ENCODE measurements around the gene KRT85.
A peak's percentile ranks its signal among the peaks of the same experiment; 100 is the strongest.
"Not testable (repeated sequence)": the region's sequence is repeated elsewhere in the genome, so short reads cannot be mapped to it uniquely, and the experiment has no call there.

KRT85 gene

GRCh38 chr12:52317468-52318052 is 49.7 kb downstream of the KRT85 start:
- H3K4me3 ChIP-seq (ENCODE audit: low read depth, low read length): no peak overlapping the region

GRCh38 chr12:52316701-52317100 is 50.6 kb downstream of the KRT85 start:
- H3K9ac ChIP-seq (ENCODE audit: low read length): no peak overlapping the region
- H4K8ac ChIP-seq (ENCODE audit: low read depth, low read length): no peak overlapping the region
- no peak overlapping the region for H4K12ac ChIP-seq (ENCODE audit: low read depth, low read length)
- no peak overlapping the region for H4K91ac ChIP-seq (ENCODE audit: low read depth, low read length)
- H2BK120ac ChIP-seq (ENCODE audit: insufficient read depth, low read length, poor library complexity): no peak overlapping the region
- H3K23ac ChIP-seq (ENCODE audit: low read length): no peak overlapping the region
- no CpG with 5 or more reads among the region's 11 CpGs for WGBS (ENCODE audit: extremely low coverage, insufficient coverage, insufficient read length)
- no peaks in the 10 kb centered on the region for H3K79me2 ChIP-seq (ENCODE audit: control insufficient read depth, insufficient read depth, low read length, poor library complexity)
- DNase-seq: peak in 1 of 2 donors; percentile 21
- no peaks in the 10 kb centered on the region for H3K27me3 ChIP-seq (ENCODE audit: insufficient read depth, low read length)
- H3K14ac ChIP-seq (ENCODE audit: low read length): no peak overlapping the region
- H3K79me1 ChIP-seq (ENCODE audit: low read length): no peaks in the 10 kb centered on the region
- no peak overlapping the region for H2AFZ ChIP-seq (ENCODE audit: insufficient read depth, low read length, poor library complexity)
- no peak overlapping the region for H3K4ac ChIP-seq (ENCODE audit: low read depth, low read length)
- H3K4me2 ChIP-seq (ENCODE audit: low read length): no peak overlapping the region
- no peaks in the 10 kb centered on the region for H3K36me3 ChIP-seq (ENCODE audit: control insufficient read depth in 1 of 2, insufficient read depth in 2 of 2, low read length in 2 of 2)
- H3K4me3 ChIP-seq (ENCODE audit: low read depth, low read length): no peak overlapping the region
- H2AK5ac ChIP-seq (ENCODE audit: low read length): no peak overlapping the region
- H2BK12ac ChIP-seq (ENCODE audit: low read length): no peak overlapping the region
- no peak overlapping the region for H2BK5ac ChIP-seq (ENCODE audit: low read depth, low read length, poor library complexity)
- no peak overlapping the region for H3K27ac ChIP-seq (ENCODE audit: low read depth, low read length)
- H3K18ac ChIP-seq (ENCODE audit: low read length): no peak overlapping the region
- no peaks in the 10 kb centered on the region for H3K9me3 ChIP-seq (ENCODE audit: insufficient read depth, low read depth, low read length)
- H3K4me1 ChIP-seq (ENCODE audit: control insufficient read depth in 1 of 2, insufficient read depth in 2 of 2, low read length in 2 of 2): no peaks in the 10 kb centered on the region

More at GRCh38 chr12:52317468-52318052, 49.7 kb downstream of the KRT85 start:
- no peak overlapping the region for H2AFZ ChIP-seq (ENCODE audit: insufficient read depth, low read length, poor library complexity)
- H3K79me1 ChIP-seq (ENCODE audit: low read length): no peaks in the 10 kb centered on the region
- no peak overlapping the region for H3K18ac ChIP-seq (ENCODE audit: low read length)
- no peaks in the 10 kb centered on the region for H3K79me2 ChIP-seq (ENCODE audit: control insufficient read depth, insufficient read depth, low read length, poor library complexity)
- H3K4me2 ChIP-seq (ENCODE audit: low read length): no peak overlapping the region
- H3K9me3 ChIP-seq (ENCODE audit: insufficient read depth, low read depth, low read length): no peaks in the 10 kb centered on the region
- no peak overlapping the region for H3K27ac ChIP-seq (ENCODE audit: low read depth, low read length)
- no peak overlapping the region for H2AK5ac ChIP-seq (ENCODE audit: low read length)
- no peak overlapping the region for H3K23ac ChIP-seq (ENCODE audit: low read length)
- no peaks in the 10 kb centered on the region for H3K36me3 ChIP-seq (ENCODE audit: control insufficient read depth in 1 of 2, insufficient read depth in 2 of 2, low read length in 2 of 2)
- H2BK120ac ChIP-seq (ENCODE audit: insufficient read depth, low read length, poor library complexity): no peak overlapping the region
- no peak overlapping the region for H2BK12ac ChIP-seq (ENCODE audit: low read length)
- DNase-seq: no peak
- no peak overlapping the region for H3K14ac ChIP-seq (ENCODE audit: low read length)
- no peak overlapping the region for H4K8ac ChIP-seq (ENCODE audit: low read depth, low read length)
- no CpG with 5 or more reads among the region's 12 CpGs for WGBS (ENCODE audit: extremely low coverage, insufficient coverage, insufficient read length)
- no peaks in the 10 kb centered on the region for H3K4me1 ChIP-seq (ENCODE audit: control insufficient read depth in 1 of 2, insufficient read depth in 2 of 2, low read length in 2 of 2)
- H3K27me3 ChIP-seq (ENCODE audit: insufficient read depth, low read length): no peaks in the 10 kb centered on the region
- H3K4ac ChIP-seq (ENCODE audit: low read depth, low read length): no peak overlapping the region
- no peak overlapping the region for H2BK5ac ChIP-seq (ENCODE audit: low read depth, low read length, poor library complexity)
- H4K91ac ChIP-seq (ENCODE audit: low read depth, low read length): no peak overlapping the region
- no peak overlapping the region for H3K9ac ChIP-seq (ENCODE audit: low read length)
- no peak overlapping the region for H4K12ac ChIP-seq (ENCODE audit: low read depth, low read length)

GRCh38 chr12:52316290-52316689 is 51.0 kb downstream of the KRT85 start:
- H3K4me3 ChIP-seq (ENCODE audit: low read depth, low read length): no peak overlapping the region
- no peaks in the 10 kb centered on the region for H3K27me3 ChIP-seq (ENCODE audit: insufficient read depth, low read length)
- H4K8ac ChIP-seq (ENCODE audit: low read depth, low read length): no peak overlapping the region
- no peak overlapping the region for H2BK5ac ChIP-seq (ENCODE audit: low read depth, low read length, poor library complexity)
- H3K79me1 ChIP-seq (ENCODE audit: low read length): no peaks in the 10 kb centered on the region
- no peak overlapping the region for H2AK5ac ChIP-seq (ENCODE audit: low read length)
- no peak overlapping the region for H2BK12ac ChIP-seq (ENCODE audit: low read length)
- H4K91ac ChIP-seq (ENCODE audit: low read depth, low read length): no peak overlapping the region
- no peak overlapping the region for H3K4ac ChIP-seq (ENCODE audit: low read depth, low read length)
- H3K23ac ChIP-seq (ENCODE audit: low read length): no peak overlapping the region
- H2AFZ ChIP-seq (ENCODE audit: insufficient read depth, low read length, poor library complexity): no peak overlapping the region
- no peak overlapping the region for H3K14ac ChIP-seq (ENCODE audit: low read length)
- no peaks in the 10 kb centered on the region for H3K79me2 ChIP-seq (ENCODE audit: control insufficient read depth, insufficient read depth, low read length, poor library complexity)
- no peaks in the 10 kb centered on the region for H3K9me3 ChIP-seq (ENCODE audit: insufficient read depth, low read depth, low read length)
- no peaks in the 10 kb centered on the region for H3K36me3 ChIP-seq (ENCODE audit: control insufficient read depth in 1 of 2, insufficient read depth in 2 of 2, low read length in 2 of 2)
- no peak for DNase-seq
- no peak overlapping the region for H3K27ac ChIP-seq (ENCODE audit: low read depth, low read length)
- no peak overlapping the region for H3K4me2 ChIP-seq (ENCODE audit: low read length)
- WGBS (ENCODE audit: extremely low coverage, insufficient coverage, insufficient read length): no CpG with 5 or more reads among the region's 9 CpGs
- no peak overlapping the region for H3K18ac ChIP-seq (ENCODE audit: low read length)
- no peak overlapping the region for H3K9ac ChIP-seq (ENCODE audit: low read length)
- no peaks in the 10 kb centered on the region for H3K4me1 ChIP-seq (ENCODE audit: control insufficient read depth in 1 of 2, insufficient read depth in 2 of 2, low read length in 2 of 2)
- H2BK120ac ChIP-seq (ENCODE audit: insufficient read depth, low read length, poor library complexity): no peak overlapping the region
- no peak overlapping the region for H4K12ac ChIP-seq (ENCODE audit: low read depth, low read length)

- not testable (repeated sequence) for H3K4me3 ChIP-seq (ENCODE audit: low read depth, low read length); H3K18ac ChIP-seq (ENCODE audit: low read length); H3K9me3 ChIP-seq (ENCODE audit: insufficient read depth, low read depth, low read length); H2BK120ac ChIP-seq (ENCODE audit: insufficient read depth, low read length, poor library complexity); H2AFZ ChIP-seq (ENCODE audit: insufficient read depth, low read length, poor library complexity); H3K14ac ChIP-seq (ENCODE audit: low read length); H3K79me2 ChIP-seq (ENCODE audit: control insufficient read depth, insufficient read depth, low read length, poor library complexity); H3K23ac ChIP-seq (ENCODE audit: low read length); H3K79me1 ChIP-seq (ENCODE audit: low read length); H4K12ac ChIP-seq (ENCODE audit: low read depth, low read length); H3K27ac ChIP-seq (ENCODE audit: low read depth, low read length); H3K4ac ChIP-seq (ENCODE audit: low read depth, low read length); H3K27me3 ChIP-seq (ENCODE audit: insufficient read depth, low read length); H4K91ac ChIP-seq (ENCODE audit: low read depth, low read length); H2AK5ac ChIP-seq (ENCODE audit: low read length); H2BK5ac ChIP-seq (ENCODE audit: low read depth, low read length, poor library complexity); H3K4me1 ChIP-seq (ENCODE audit: control insufficient read depth in 1 of 2, insufficient read depth in 2 of 2, low read length in 2 of 2); H3K9ac ChIP-seq (ENCODE audit: low read length); H4K8ac ChIP-seq (ENCODE audit: low read depth, low read length); H3K4me2 ChIP-seq (ENCODE audit: low read length); H2BK12ac ChIP-seq (ENCODE audit: low read length); H3K36me3 ChIP-seq (ENCODE audit: control insufficient read depth in 1 of 2, insufficient read depth in 2 of 2, low read length in 2 of 2)
- no CpG with 5 or more reads among the region's 9 CpGs for WGBS (ENCODE audit: extremely low coverage, insufficient coverage, insufficient read length)
- peak; percentile 5 to 37 for DNase-seq
Observed at GRCh38 chr12:52315721-52316120, 51.6 kb downstream of the KRT85 start.

Measured in trophoblast cell (in vitro differentiated cells and primary cell).